Putamen (tissue), 1 donor: Measurements from ENCODE around the gene ABTB2.

ENCODE experiments used
- DNase-seq: peaks from one replicate; pipeline ENCODE4 v3.0.0-alpha.2; 2016; ENCODE audit warnings: low spot score

ABTB2 gene

DNA sequence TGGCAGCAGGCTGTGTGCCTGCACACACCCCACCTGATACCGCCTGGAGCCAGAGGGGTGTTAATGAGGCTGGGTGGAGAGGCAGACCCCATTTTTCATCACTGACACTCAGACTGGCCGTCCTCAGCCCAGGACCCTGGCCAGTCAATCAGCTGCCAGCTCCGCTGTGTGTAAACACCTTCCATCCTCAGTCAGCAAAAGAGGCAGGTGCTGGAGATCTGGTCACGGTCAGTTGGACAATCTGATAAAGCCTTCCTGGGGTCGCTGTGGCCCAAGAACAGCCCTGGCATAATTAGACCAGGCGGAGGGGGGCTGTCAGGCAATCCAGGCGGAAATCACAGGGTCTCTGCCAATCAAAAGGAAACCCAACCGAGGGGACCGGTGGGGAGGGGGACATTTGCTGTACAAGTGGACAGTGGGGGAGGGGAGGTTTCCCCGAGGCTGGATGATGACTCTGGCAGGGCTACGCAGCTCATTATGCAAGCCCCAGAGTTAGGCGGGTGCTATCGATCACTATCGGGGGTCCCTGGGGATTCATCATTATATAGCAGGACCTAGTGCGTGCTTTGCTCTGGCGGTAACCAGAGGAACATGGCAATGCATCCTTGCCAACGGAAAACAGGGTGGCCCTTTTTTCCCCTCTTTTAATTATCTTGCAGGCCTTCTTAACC, 72.9 kb downstream of the ABTB2 start:
- DNase-seq, result no peak

DNA sequence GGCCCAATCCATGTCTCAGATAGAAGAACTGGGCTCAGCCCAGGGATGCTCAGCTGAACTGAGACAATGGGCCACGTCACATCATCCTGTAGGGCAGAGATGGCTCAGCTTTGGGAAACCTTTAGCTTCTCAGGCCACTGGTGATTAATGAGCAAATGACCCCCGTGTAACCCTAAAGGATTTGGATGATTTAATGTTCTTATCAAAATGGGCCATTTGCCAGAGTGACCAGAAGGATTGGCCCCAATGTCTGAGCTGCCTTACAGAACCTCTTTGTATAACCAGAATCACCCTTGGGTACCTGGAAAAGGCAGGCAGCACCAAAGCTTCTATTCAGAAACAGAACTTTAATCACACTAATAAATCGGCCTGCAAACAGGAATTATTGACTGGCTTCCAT, 73.7 kb downstream of the ABTB2 start:
- no peak for DNase-seq

DNA sequence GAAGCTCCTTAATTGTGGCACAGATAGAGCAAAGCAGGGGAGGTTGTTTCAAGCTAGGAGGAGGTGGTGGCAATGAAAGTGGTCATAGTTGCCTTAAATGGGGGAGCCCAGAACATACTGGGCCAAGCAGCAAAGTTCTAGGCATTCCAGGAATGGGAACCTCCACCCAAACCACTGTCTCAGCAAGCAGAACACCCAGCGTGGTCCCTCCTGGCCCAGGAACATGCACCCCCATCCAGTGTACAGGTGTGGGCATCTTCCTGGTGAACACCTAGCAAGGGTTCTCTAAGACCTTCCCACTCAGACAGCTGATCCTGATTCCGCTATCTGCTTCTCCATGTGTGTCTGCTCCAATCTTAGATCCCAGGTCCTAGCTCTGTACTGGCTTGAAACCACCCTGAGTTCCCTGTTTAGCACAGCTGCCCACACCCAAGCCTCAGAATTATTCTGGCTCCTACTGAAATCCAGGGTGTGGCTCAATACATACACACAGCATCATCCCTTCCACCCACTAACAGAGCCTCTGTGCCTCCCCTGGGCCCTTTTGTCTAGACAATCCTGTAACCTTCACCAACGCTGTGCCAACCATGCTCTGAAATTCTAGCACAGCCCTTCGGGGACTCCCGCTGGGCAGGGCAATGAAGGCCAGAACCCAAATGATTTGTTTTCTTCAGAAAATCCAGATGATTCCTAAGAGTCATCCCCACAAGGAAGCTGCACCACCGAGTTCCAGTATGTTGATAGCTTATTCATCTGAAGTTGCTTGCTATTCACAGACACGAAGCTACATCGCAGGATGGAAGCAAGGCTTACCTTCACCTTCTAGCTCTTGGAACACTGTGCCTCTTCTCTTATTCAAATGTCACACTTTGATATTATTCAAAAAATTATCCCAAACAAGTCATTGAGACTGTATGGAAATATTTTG, 76.6 kb downstream of the ABTB2 start:
- no peak for DNase-seq

DNA sequence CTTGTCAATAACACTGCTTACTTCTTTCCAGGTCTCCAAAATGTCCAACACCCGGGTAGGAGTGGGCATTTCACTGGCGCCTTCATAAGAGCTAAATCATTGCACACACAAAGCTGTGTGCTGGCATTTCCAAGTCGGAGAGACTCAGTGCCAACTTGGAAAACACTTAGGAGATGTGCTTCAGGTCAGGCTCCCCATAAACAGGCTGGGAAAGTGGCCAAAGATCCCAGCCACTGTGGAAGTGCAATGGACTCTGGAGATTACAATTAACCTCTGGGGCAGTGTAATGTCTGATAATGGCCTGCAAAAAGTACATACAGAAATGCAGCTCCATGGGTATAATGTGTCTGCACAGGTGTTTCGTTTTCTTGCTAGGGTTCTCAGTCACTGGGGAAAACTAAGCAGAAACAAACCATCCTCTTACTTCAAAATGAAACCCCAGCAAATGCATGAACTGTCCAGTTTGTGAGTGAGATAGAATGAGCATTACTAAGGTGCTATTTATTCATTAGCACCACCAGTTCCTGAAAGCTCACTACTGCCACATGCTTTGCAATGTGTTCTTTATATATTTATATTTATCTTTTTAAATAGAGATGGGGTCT, 79.0 kb downstream of the ABTB2 start:
- no peak for DNase-seq

DNA sequence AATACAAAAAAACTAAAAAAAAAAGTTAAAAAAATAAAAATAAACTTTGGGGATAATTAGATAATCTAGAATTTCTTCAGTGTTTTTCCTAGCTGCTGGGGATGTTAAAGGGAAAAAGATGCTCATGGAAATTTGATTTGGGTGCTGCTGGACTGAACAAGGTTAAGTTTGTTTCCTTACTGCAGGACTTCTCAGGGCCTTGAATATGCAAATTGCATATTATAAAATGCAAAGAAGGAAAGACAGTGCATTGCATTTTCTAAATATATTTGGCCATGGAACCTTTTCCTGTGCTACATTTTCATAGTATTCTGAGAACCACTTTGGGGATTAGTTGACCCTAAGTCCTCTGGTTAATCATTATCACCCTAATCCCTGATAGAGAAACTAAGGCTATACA, 79.6 kb downstream of the ABTB2 start:
- no peak for DNase-seq

DNA sequence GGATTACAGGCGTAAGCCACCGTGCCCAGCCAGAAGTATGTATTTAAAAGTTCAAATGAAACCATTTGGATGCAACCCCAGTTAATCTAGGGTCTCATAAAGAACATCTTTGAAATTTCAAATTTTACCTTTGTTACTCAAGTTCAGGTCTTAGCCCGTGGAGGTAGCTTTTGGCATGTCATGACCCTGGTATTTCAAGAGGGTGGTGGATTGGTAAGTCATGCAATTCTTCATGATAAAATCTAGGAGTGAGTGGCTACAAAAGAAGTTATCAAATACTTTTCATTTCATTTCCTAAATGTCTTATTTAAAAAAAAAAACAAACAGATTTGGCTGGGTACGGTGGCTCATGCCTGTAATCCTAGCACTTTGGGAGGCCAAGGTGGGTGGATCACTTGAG, 80.6 kb downstream of the ABTB2 start:
- no peak for DNase-seq

DNA sequence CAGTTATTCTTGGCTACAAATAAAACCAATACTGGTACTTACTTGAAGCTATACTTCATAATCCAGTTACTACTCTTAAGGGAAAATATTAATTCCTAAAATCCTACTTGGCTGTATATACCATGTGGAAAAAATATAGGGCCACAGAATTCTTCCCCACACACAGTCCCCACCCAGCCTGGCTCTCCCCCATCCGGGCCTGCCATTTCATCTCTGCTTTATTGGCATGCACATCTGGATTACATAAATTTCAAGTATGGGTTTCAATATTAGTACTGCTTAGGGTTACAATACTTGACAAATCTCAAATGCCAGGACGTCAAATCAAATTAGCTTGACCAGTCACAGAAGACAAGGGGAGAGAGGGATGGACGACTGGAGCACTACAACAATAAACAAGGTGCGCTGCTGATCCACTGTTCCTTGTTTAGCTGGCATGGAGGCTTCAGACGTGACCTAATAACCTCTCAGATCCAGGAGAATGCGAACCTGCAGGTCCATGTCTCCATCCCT, 81.4 kb downstream of the ABTB2 start:
- DNase-seq, result no peak

DNA sequence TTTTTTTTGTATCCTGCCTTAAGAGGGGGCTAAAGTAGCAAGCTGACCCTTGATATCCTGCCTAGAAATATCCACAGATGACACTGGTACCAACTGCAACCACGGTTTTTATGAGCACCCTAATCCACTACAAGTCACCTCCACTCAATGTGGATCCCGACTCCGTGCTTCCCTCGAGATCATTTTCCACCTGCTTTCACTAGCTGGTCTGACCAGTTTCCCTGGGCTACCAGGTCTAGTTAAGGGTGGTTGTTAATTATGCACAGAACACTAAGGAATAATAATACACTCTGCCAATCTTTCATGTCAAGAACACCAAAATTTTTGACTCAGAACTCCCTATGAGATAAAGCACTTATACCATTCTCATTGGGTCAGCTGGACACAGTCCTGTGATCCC, 82.3 kb downstream of the ABTB2 start:
- DNase-seq, result no peak

DNA sequence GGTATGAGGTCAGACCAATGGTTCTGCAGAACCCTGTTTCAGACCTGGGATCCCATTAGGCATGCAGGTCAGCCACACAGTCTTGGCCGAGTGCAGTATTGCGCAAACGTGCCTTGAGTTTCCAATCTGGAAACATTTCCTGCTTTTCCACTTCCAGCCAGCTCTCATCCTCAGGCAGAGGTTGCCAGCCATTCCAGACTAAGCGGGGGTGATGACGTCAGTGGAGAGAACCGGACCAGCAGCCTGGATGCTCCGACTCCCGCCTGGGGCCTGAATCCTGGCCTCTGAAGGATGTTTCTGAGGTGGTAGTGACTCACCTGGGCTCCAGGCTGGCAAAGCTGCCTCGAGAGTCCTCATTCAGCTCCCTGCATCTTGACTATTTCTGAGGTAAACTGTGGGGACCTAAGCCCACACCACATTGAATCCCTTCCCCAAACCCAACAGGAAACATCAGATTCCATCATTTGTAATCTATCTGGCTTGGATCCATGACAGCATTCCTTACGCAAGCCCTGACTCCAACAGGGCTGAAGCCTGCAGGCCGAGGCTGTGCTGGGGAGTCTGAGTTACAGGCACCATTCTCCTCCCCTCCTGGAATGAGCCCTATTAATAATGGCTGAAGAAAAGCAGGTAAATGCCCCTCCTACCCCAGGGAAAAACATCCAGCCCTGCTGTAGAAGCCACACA, 83.0 kb downstream of the ABTB2 start:
- peak; percentile 70 for DNase-seq

DNA sequence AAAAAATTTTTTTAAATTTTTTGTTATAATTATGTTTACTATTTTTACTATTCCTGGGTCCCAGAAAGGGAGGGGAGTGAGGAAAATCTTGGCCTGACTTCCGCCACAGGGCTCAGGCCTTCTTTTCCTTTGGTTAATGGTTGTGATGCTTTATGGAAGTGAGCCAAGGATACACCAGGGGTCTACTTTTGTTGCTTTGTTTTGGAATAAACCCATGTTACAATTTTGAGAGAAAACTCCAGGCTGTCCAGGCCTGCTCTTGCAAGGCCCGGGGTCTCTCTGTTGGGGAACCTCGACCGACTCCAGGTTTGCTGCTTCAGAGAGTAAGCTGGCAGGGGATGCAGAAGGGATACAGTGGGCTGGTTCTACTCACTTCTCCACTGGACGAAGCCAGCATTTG, 84.7 kb downstream of the ABTB2 start:
- no peak for DNase-seq

DNA sequence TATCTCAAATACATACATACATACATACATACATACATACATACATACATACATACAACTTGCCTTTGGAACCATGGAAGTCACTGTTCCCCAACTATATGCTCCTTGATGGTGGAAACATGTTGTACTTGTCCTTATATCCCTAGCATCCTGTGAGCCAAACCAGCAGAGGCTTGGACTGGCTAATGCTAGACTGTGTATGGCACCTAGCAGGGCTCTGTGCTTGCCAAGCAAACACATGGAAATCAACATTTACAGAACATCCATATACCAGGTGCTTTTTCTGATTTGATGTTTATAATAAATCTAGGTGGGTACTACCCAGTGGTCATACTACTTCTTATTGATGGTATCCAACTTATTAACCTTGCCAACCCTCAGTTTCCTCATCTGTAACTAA, 86.1 kb downstream of the ABTB2 start:
- DNase-seq, result no peak

DNA sequence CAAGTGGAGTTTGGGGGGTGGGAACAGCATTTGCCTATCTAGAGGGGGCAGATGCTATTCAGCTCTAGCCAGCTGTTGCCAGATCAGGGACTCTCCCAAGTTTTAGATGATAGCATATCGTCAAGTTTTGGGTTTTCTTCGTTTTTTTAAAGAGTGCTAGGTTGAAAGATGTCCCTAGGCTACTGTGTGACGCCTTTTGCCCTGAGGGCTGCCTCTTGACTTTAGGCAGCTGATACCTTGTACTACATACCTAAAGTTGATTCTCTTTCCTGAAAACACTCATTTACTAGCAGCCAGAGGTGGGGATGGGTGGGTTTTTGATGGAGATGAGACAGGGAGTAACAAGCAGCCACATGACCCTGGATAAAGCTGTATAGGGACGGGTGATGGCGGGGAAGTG, 87.1 kb downstream of the ABTB2 start:
- DNase-seq, result no peak

DNA sequence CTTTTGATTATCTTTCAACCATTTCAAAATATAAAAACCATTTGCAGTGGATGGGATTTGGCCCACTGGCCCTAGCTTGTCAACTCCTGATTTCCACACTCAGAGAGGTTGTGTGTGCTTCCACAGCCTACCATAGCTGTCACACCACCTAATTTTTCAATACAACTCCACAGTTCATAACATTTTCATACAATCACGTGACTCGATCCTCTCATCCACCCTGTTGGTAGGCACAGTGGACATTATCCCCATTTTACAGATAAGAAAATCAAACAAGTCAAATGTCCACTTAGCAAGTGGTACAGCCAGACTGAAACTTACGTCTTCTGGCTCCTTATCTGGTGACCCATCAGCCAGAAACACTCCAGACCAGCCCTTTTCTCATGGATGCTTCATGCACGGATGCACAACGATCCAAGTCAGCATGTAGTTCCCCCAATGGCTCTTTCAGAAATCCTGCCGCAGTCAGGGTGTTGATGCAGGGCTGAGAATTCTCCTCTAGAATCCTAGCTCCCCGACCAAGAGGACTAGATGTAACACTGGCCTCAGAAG, 88.0 kb downstream of the ABTB2 start:
- DNase-seq, result no peak

DNA sequence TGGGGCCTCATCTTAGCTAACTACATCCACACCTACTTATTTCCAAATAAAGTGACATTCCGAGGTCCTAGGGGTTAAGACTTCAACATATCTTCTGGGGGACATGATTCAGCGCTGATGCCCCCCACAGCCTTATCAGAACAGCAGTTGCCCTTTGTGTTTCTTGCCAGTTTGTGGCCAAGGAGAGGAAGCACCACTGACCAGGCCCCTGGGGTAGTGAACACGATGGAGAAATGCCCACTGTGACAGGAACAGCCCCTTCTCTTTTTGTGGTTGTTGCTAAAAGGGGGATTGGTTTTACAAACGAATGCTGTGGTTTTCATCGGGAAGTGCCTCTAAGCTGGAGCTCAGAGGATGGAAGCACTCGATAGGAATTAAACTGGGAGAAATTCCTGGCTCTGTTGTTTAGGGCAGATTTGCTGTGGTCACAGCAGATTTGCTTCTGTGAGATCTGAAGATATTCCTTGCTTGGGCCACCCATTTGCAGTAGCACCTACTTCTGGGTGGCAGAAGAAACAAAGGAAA, 88.8 kb downstream of the ABTB2 start:
- no peak for DNase-seq

DNA sequence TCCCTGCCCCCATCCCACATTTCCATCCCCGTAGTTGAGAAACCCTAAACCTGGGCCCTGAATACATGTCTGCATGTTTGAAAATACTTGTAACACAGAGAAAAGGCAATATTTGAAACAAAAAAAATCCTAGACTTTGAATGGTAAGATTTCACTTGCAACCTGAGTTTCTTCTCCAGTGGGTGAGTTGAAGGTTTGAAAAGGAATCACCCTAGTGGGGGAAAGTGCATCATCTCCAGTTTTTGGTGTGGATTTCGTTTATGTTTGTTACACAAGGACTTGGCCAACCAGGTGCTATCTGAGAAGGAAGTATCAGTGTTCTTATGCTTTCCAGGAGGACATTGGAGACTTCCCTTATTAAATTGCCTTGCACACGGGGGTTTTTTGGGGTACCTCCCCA, 90.4 kb downstream of the ABTB2 start:
- no peak for DNase-seq

DNA sequence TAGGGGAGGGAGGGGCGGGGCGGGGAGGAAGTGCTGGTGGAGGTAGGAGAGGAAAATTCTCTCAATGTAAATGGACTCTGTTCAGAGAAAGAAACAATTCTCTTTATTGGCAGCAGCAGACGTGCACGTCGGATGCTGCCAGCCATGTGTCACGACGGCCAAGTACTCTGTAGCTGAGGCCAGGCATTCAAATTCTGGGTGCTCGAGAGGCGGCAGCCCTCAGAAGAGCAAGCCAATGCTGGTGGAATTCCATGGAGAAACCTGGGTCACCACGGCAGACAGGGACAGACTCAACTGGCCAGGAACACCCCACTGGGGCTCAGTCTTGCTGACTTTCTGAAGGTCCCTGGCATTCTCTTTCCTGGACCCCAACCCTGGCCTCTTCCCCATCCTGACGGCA, 90.8 kb downstream of the ABTB2 start:
- DNase-seq, result peak; percentile 62

DNA sequence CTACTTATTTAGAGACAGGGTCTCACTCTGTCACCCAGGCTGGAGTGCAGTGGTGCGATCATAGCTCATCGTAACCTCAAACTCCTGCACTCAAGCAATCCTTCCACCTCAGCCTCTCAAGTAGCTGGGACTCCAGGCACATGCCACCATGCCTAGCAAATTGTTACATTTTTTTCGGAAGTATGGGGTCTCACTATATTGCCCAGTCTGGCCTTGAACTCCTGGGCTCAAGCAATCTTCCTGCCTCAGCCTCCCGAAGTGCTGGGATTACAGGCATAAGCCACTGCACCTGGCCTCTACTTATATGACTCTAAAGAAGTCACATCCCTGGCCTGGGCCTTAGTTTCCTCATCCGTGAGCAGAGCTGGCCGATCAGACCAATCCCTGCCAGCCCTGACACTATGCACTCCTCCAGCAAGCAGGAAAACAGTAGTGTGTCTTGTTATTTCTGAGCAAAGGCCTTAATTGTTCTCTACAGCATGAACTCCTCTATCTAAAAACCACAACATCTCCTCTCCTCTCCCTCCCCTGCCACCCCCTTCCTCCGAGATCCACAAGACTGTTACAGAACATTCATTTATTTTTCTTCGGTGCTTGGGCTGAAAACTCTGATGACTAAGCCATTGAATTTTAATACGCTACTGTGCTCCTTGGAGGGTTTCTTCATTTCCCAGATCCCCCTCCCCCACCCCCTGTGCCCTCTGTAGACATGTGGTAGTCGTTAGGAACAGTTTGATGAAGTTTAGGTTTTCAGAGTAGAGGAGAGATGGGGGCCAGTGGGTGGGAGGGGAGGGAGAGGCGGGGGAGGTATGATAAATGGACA, 91.5 kb downstream of the ABTB2 start:
- peak; percentile 84 for DNase-seq

DNA sequence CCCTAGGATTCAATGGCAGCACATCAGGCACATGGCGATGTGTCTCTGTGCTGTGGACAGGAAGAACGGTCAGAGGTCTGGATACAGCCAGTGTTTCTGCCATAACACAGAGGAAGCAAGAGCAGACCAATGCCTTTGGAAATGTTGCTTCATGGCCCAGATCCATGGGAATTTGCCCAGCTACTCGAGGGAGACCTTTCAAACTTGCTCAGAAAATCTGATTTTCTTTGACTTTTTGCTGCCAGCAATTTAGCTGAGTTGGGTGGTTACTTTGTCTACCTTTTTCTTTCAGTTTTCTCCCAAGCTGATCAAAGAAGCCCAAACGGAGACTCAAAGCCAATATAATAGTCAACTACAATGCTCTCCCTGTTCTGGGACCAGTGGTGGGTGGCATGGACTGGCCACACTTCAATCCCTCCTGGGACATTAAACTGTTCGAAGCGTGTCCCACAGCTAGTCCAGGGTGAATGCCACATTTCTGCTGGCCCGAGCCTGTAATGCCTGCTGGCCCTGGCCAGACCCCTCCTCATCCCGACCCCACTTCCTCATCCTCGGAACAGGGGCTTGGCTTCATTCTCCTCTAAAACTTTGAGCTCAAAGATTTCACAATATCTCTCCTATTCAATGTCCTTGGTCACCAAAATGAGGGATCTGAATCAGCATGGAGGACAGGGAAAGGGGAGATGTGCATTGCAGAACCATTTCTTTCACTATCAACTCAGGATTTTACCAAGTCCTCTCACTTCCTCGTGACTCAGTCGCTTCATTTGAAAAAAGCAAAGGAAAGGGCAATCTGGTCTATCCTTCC, 93.3 kb downstream of the ABTB2 start:
- DNase-seq, result peak; percentile 49

DNA sequence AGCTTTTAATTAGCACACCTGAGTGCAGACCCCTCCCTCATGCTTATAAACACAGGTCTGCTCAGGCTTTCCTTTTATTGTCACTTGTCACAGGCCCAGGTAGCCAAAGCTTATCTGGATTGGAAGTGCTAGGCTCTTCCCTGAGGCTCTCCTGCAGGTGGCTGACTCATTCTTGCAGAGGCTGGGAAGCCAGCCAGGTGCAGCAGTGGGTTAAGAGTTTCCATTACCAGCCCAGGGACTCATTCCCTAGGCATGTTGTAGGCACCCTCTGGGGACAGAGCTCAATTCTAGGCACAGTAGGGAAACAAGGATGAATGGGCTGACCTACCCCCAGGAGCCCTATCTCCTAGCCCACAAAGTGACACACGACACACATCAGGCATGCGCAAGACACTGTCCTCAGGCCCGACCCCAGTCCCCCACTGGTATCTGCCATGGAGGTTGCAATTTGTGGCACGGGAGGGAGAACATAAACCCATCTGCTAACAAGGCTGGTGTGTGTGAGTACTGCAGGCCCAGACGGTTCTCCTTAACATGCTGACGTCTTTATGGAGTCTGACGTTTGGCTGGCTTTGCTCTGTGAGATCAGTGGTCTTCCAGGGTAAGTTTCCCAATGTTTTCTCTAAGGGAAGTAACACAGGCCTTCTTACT, 94.2 kb downstream of the ABTB2 start:
- DNase-seq, result no peak
